T47D (cell line): ENCODE measurements around the gene ACER3.
A peak's percentile ranks its signal among the peaks of the same experiment; 100 is the strongest.
"Not testable (repeated sequence)": the region's sequence is repeated elsewhere in the genome, so short reads cannot be mapped to it uniquely, and the experiment has no call there.

Experiments
- DNase-seq, 2 experiments: peaks; one replicate each; pipeline versions ENCODE4 v3.0.0 to v3.0.0-alpha.2; 2011 to 2012; ENCODE audit warnings: low read depth in 1 of 2, low spot score in 1 of 2
- JUND ChIP-seq: IDR thresholded peaks from 2 replicates; pipeline ENCODE4 v1.6.1; 2012; ENCODE audit warnings: low read depth
- in situ Hi-C: cut with HindIII; loops from 2 replicates; pipeline ENCODE4 v1.10.0; 2016; ENCODE audit warnings: low sequenced_read_pairs, low pct_unique_long_range_greater_than_20kb

Gene ACER3

DNA sequence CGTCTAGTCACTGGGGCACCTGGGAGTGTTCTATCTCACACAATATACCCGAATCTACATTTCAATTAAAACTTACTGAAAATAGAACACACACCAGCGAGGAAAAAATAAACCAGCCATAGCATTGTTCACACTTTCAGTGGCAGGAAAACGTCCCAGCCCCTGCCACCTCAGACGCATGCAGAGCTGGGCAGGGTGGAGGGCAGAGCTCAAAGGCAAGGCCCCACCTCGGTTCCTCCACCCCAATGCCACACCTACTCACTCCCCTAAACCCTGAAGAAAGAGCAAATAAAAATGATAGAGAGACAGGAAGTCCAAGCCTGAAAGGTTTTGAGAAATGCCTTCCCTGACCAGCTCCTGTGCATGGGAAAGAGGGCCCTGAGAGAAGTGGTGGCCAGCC is 188.3 kb downstream of the ACER3 start:
- DNase-seq: no peak
- in situ Hi-C loops: no loop called here
- TF ChIP-seq JUND: no peak

GRCh38 chr11:77051511-77051910 is 190.8 kb downstream of the ACER3 start:
- DNase-seq: no peak
- no peak for TF ChIP-seq JUND
- in situ Hi-C loops: no loop called here

DNA sequence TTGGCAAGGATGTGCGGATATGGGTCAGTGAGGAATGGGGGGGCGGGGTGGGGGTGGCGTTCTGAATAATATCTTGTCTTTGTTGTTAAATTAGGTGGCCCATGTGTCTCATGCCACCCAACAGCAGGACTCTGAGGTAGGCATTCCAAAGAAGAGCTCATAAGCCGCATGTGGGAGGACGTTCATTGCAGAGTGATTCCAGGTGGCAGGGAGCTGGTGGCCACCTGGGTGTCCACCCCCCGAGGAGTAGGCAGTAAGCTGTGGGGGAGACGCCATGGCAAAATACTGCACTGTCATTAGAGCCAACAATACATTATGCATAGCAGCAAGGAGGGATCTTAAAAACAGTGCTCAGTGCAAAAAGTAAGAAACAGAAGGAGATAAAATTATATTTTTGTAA is 191.8 kb downstream of the ACER3 start:
- no peak for TF ChIP-seq JUND
- in situ Hi-C loops: no loop called here
- no peak for DNase-seq

GRCh38 chr11:77053217-77054015 is 192.7 kb downstream of the ACER3 start:
- no peak for TF ChIP-seq JUND
- no peak for DNase-seq
- in situ Hi-C loops: no loop called here

DNA sequence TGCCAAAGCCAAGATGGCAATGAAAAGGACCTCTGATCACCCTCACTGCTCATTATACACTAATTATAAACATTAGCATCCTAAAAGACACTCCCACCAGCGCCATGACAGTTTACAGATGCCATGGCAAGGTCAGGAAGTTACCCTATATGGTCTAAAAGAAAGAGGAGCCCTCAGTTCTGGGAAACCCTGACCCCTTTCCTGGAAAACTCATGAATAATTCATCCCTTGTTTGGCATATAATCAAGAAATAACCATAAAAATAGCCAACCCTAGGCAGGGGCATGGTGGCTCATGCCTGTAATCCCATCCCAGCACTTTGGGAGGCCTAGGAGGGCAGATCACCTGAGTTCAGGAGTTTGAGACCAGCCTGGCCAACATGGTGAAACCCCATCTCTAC is 193.4 kb downstream of the ACER3 start:
- no peak for TF ChIP-seq JUND
- DNase-seq: no peak
- in situ Hi-C loops: no loop called here

GRCh38 chr11:77055101-77055561 is 194.4 kb downstream of the ACER3 start:
- TF ChIP-seq JUND: no peak
- in situ Hi-C loops: no loop called here
- no peak for DNase-seq

DNA sequence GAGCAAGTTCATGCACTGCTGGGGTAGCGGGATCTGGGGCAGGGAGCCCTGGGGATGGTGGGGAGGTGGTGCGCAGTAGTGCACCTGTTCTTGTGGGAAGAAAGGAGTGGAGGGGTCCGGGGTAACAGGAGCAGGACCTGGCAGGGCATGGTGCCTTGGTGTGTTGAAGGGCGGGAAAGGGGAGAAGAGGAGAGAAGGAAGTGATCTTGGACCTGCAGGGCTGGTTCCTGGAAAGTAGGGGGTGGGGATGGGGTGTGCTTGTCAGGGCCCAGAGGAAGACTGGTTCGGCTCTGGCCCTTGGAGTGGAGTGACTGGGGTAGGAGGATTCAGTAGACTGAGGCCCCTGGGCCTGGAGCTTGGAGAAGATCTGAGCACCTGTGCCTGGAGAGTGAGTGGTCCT is 195.2 kb downstream of the ACER3 start:
- no peak for DNase-seq
- in situ Hi-C loops: no loop called here
- no peak for TF ChIP-seq JUND

- in situ Hi-C loops: no loop called here
- TF ChIP-seq JUND: no peak
- no peak for DNase-seq
Observed at GRCh38 chr11:77056814-77057402, 196.2 kb downstream of the ACER3 start.

- no peak for DNase-seq
- in situ Hi-C loops: no loop called here
- no peak for TF ChIP-seq JUND
Observed at GRCh38 chr11:77057938-77058474, 197.3 kb downstream of the ACER3 start.

DNA sequence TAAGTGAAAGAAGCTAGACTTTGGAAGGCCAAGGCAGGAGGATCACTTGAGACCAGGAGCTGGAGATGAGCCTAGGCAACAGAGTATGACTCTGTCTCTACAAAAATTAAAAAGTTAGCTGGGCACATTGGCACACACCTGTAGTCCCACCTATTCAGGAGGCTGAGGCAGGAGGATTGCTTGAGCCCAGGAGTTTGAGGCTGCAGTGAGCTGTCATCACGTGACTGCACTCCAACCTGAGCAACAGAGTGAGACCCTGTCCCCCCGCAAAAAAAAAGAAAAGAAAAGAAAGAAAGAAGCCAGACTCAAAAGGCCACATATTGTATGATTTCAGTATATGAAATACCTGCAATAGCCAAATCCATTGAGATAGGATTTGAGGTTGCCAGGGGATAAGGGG is 198.2 kb downstream of the ACER3 start:
- in situ Hi-C loops: no loop called here
- no peak for DNase-seq
- TF ChIP-seq JUND: no peak

- in situ Hi-C loops: no loop called here
- no peak for TF ChIP-seq JUND
- DNase-seq: no peak
Observed at GRCh38 chr11:77059806-77060205, 199.1 kb downstream of the ACER3 start.

DNA sequence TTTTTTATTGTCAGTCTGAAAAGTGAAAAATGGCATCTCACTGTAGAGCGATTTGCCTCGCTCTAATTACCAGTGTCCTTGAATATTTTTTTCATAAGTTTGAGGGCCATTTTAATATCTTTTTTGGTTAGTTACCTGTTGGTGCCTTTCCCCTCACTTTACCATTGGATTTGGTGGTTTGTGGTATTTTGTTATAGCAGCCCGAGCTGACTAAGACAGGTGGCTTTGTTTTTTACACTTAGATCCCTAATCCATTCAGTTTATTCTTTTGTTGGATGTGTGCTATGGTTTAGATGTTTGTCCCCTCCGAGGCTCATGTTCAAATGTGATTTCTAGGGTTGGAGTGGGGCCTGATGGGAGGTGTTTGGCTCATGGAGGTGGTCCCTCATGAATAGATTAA is 199.5 kb downstream of the ACER3 start:
- no peak for DNase-seq
- in situ Hi-C loops: no loop called here
- no peak for TF ChIP-seq JUND

DNA sequence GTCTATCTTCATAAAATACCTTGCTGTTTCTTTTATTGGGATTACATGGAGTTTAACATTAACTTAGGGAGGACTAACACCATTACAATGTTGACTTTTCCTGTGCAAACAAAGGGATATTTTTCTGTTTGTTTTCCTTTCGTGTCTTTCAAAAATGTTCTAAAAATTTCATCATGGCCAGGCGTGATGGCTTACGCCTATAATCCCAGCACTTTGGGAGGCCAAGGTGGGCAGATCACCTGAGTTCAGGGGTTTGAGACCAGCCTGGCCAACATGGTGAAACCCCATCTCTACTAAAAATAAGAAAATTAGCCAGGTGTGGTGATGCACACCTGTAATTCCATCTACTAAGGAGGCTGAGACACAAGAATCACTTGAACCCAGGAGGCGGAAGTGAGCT is 200.5 kb downstream of the ACER3 start:
- peak in 1 of 2 experiments; percentile 25 for DNase-seq

More for the DNA sequence above, 200.5 kb downstream of the ACER3 start:
- in situ Hi-C loops: not testable (repeated sequence)
